HepG2 (cell line): ENCODE results near the gene SKIDA1. TPM values are rescaled to one million over a fixed set of nuclear protein-coding genes. Genes with fewer than 3 reads are reported as not detected.

Source experiments
- ATAC-seq: fragments of 200-7000 bp; cut with Tn5 transposase; 3 replicates; pipeline ENCODE4 v1.9.1; 2020; ENCODE audit warnings: mild to moderate bottlenecking, moderate library complexity
- BruUV-seq: library from RNA; stranded (reverse); fragments of 400-500 nt; replicated peaks from 2 replicates; lab custom pipeline; 2021; lab: Mats Ljungman, UMichigan
- CTCF ChIA-PET: fragments of 300-600 bp; formaldehyde crosslinking; extraction: SDS; loops from one replicate; lab custom pipeline; 2021; ENCODE audit warnings: low total read pairs, inconsistent platforms, low intra/inter-chr PET ratio; lab: Yijun Ruan, JAX
- POLR2A ChIA-PET: fragments of 350-600 bp; sonication (Branson Sonifier 250); formaldehyde crosslinking; loops from one replicate; lab custom pipeline; 2020; ENCODE audit warnings: antibody characterized with exemption, inconsistent platforms; lab: Yijun Ruan, JAX
- DNase-seq: peaks from one replicate; pipeline ENCODE4 v3.0.0-alpha.2; 2015; ENCODE audit warnings: low spot score
- FAIRE-seq: peaks from 3 replicates; lab custom pipeline; 2011; peaks lifted over from hg19 to GRCh38; lab: Jason Lieb, UNC
- H2AFZ ChIP-seq: one replicate; pipeline ENCODE4 v1.6.1; 2011; ENCODE audit warnings: low read length, inconsistent platforms
- H3K27ac ChIP-seq: fragments of 300-600 bp; 3 replicates; pipeline ENCODE4 v1.8.0; 2011; ENCODE audit warnings: mixed run types, mild to moderate bottlenecking, mixed read lengths, low read length, inconsistent platforms; ENCODE audit not compliant: insufficient read depth; ENCODE audit errors: extremely low read length
- H3K27me3 ChIP-seq, 2 experiments: fragments of 200-600 bp in 1 of 2; 2 replicates in 1 of 2; 3 replicates in 1 of 2; pipeline versions ENCODE4 v1.6.0 to v1.8.0; 2011; ENCODE audit warnings: low read length in 2 of 2, mild to moderate bottlenecking in 2 of 2, moderate library complexity in 2 of 2, inconsistent platforms in 1 of 2; ENCODE audit not compliant: insufficient read depth in 2 of 2, control insufficient read depth in 1 of 2
- H3K36me3 ChIP-seq, 2 experiments: fragments of 200-600 bp in 1 of 2; replicated peaks in 1 of 2; 2 replicates in 1 of 2; 3 replicates in 1 of 2; pipeline versions ENCODE4 v1.5.1 to v1.8.0; 2011; ENCODE audit warnings: low read length in 2 of 2, inconsistent platforms in 1 of 2; ENCODE audit not compliant: insufficient read depth in 2 of 2, control insufficient read depth in 1 of 2
- H3K4me1 ChIP-seq: 2 replicates; pipeline ENCODE4 v1.5.1; 2012; ENCODE audit warnings: low read length, inconsistent platforms; ENCODE audit not compliant: insufficient read depth
- H3K4me2 ChIP-seq: 2 replicates; pipeline ENCODE4 v1.6.0; 2011; ENCODE audit warnings: low read depth, low read length, inconsistent platforms
- H3K4me3 ChIP-seq, 3 experiments: fragments of 200-600 bp in 1 of 3; sonication (generic), shearing (Covaris generic) in 1 of 3; replicated peaks in 1 of 3; 2 replicates each; pipeline ENCODE4 v1.5.1; 2011 to 2016; ENCODE audit warnings: low read length in 3 of 3, inconsistent platforms in 2 of 3, low read depth in 2 of 3, mild to moderate bottlenecking in 2 of 3, control low read depth in 1 of 3, mixed read lengths in 1 of 3; ENCODE audit not compliant: insufficient read depth in 1 of 3
- H3K79me2 ChIP-seq: one replicate; pipeline ENCODE4 v1.6.1; 2011; ENCODE audit warnings: low read length, inconsistent platforms; ENCODE audit not compliant: insufficient read depth
- H3K9ac ChIP-seq: 2 replicates; pipeline ENCODE4 v1.6.0; 2011; ENCODE audit warnings: mild to moderate bottlenecking, low read depth, low read length, inconsistent platforms; ENCODE audit not compliant: insufficient read depth
- H3K9me3 ChIP-seq: 2 replicates; pipeline ENCODE4 v1.5.1; 2012; ENCODE audit warnings: mild to moderate bottlenecking, low read length
- H4K20me1 ChIP-seq: 2 replicates; pipeline ENCODE4 v1.6.0; 2011; ENCODE audit warnings: inconsistent platforms, mild to moderate bottlenecking, low read length, moderate library complexity; ENCODE audit not compliant: insufficient read depth
- ARNT2 ChIP-seq: sonication (generic); formaldehyde crosslinking; IDR thresholded peaks from 2 replicates; pipeline ENCODE4 v1.8.0; 2022; ENCODE audit warnings: mild to moderate bottlenecking, low read depth, missing genetic modification reagents, moderate library complexity
- CENPBD1 ChIP-seq: sonication (generic); formaldehyde crosslinking; IDR thresholded peaks from 2 replicates; pipeline ENCODE4 v1.8.0; 2022; ENCODE audit warnings: missing genetic modification reagents, low read depth, mild to moderate bottlenecking, borderline replicate concordance
- CREB3 ChIP-seq: sonication (generic); formaldehyde crosslinking; IDR thresholded peaks from 2 replicates; pipeline ENCODE4 v1.5.0; 2020; ENCODE audit warnings: missing genetic modification reagents
- E2F5 ChIP-seq: sonication (generic); formaldehyde crosslinking; conservative IDR thresholded peaks from 2 replicates; pipeline ENCODE4 v1.4.0; 2020; ENCODE audit warnings: missing genetic modification reagents
- ELF3 ChIP-seq: IDR thresholded peaks from 2 replicates; pipeline ENCODE4 v1.6.1; 2016; ENCODE audit warnings: missing genetic modification reagents, missing compliant biosample characterization
- FOXA1 ChIP-seq, 2 experiments: fragments of 450-650 bp in 1 of 2; sonication (generic) in 1 of 2; formaldehyde crosslinking in 1 of 2; IDR thresholded peaks; 2 replicates each; pipeline versions ENCODE4 v1.4.0 to v1.6.1; 2016 to 2020; ENCODE audit warnings: missing genetic modification reagents in 1 of 2
- GLMP ChIP-seq: sonication (generic); formaldehyde crosslinking; IDR thresholded peaks from 2 replicates; pipeline ENCODE4 v1.9.0; 2021; ENCODE audit warnings: missing genetic modification reagents, mild to moderate bottlenecking, borderline replicate concordance
- HDAC1 ChIP-seq: sonication (generic); formaldehyde crosslinking; IDR thresholded peaks from 2 replicates; pipeline ENCODE4 v1.5.1; 2020; ENCODE audit warnings: mild to moderate bottlenecking, missing genetic modification reagents
- KDM5A ChIP-seq: fragments of 200-600 bp; sonication (generic); IDR thresholded peaks from 2 replicates; pipeline ENCODE4 v1.7.0; 2018; ENCODE audit warnings: antibody characterized with exemption, mild to moderate bottlenecking, low read length, borderline replicate concordance
- KLF12 ChIP-seq: sonication (generic); formaldehyde crosslinking; IDR thresholded peaks from 2 replicates; pipeline ENCODE4 v1.4.0; 2020; ENCODE audit warnings: missing genetic modification reagents, borderline replicate concordance
- PLSCR1 ChIP-seq: sonication (generic); formaldehyde crosslinking; IDR thresholded peaks from 2 replicates; pipeline ENCODE4 v1.5.0; 2020; ENCODE audit warnings: missing genetic modification reagents, mild to moderate bottlenecking, borderline replicate concordance
- REXO4 ChIP-seq: sonication (generic); formaldehyde crosslinking; IDR thresholded peaks from 2 replicates; pipeline ENCODE4 v1.8.0; 2022; ENCODE audit warnings: missing genetic modification reagents, mild to moderate bottlenecking, borderline replicate concordance
- SATB2 ChIP-seq: sonication (generic); formaldehyde crosslinking; IDR thresholded peaks from 2 replicates; pipeline ENCODE4 v1.5.0; 2020; ENCODE audit warnings: missing genetic modification reagents
- TFE3 ChIP-seq: IDR thresholded peaks from 2 replicates; pipeline ENCODE4 v1.6.1; 2016
- ZFP36L1 ChIP-seq: sonication (generic); formaldehyde crosslinking; IDR thresholded peaks from 2 replicates; pipeline ENCODE4 v1.8.0; 2022; ENCODE audit warnings: mild to moderate bottlenecking, missing genetic modification reagents, moderate library complexity
- ZFP62 ChIP-seq: sonication (generic); formaldehyde crosslinking; IDR thresholded peaks from 2 replicates; pipeline ENCODE4 v1.4.0; 2020; ENCODE audit warnings: missing genetic modification reagents
- ZFX ChIP-seq: sonication (generic); formaldehyde crosslinking; IDR thresholded peaks from 2 replicates; pipeline ENCODE4 v1.4.0; 2020; ENCODE audit warnings: mild to moderate bottlenecking, low read depth, missing genetic modification reagents, moderate library complexity
- ZNF232 ChIP-seq: sonication (generic); formaldehyde crosslinking; IDR thresholded peaks from 2 replicates; pipeline ENCODE4 v1.4.0; 2020; ENCODE audit warnings: missing genetic modification reagents, borderline replicate concordance
- WGBS: methylation state at CpG from one replicate; pipeline ENCODE4 v1.1.6; 2017; ENCODE audit warnings: low lambda C conversion rate; 5-methylcytosine and 5-hydroxymethylcytosine counted together
- in situ Hi-C: cut with HindIII; loops from 2 replicates; pipeline ENCODE4 v1.10.0; 2017; ENCODE audit warnings: low pct_unique_long_range_greater_than_20kb; ENCODE audit not compliant: extremely low pct_ligation_motif_present
- intact Hi-C: fragments of 100-400 bp; cut with micrococcal nuclease; formaldehyde crosslinking; loops from one replicate; pipeline ENCODE4 v1.10.0; 2022; ENCODE audit not compliant: unreplicated experiment
- polyA plus RNA-seq, 8 experiments: library from polyadenylated mRNA; depleted of rRNA in 3 of 8; stranded (reverse) in 7 of 8; unstranded in 1 of 8; fragments of >200 nt; fragmentation: Illumina TruSeq in 4 of 8; extraction: Trizol in 4 of 8; gene quantifications; 2 replicates each; pipeline versions ENCODE4 v1.2.1 to v1.2.3, GENCODE V29; 2011 to 2016; ENCODE audit warnings: low read depth in 4 of 8, missing spikeins in 1 of 8, mixed read lengths in 1 of 8; ENCODE audit not compliant: insufficient read depth in 1 of 8
- total RNA-seq, 5 experiments: library from RNA; depleted of rRNA; stranded (reverse); fragments of >200 nt; fragmentation: Illumina TruSeq; extraction: Trizol; gene quantifications; 2 replicates each; pipeline ENCODE4 v1.2.3, GENCODE V29; 2016; ENCODE audit warnings: low read depth in 1 of 5

The SKIDA1 gene
- total and polyA plus RNA-seq, 2 of the 13 experiments (the other 11 are each of a cell fraction or from before 2014, with no cell fraction given) = 0.73 to 1.5 TPM

- 55% methylated on average over 3 of the region's 3 CpGs for WGBS
- DNase-seq = peak; percentile 54
- TF ChIP-seq E2F5 (CRISPR knock-in tag) = no peak
- no peak for TF ChIP-seq SATB2 (CRISPR knock-in tag)
- TF ChIP-seq ZFP36L1 (CRISPR knock-in tag) = 0 out of 2 replicates have a peak, but pooled peaks have one; percentile 33
- TF ChIP-seq ZFX (CRISPR knock-in tag) = peak; percentile 93
- TF ChIP-seq ELF3 (CRISPR knock-in tag) = 0 out of 2 replicates have a peak, but pooled peaks have one; percentile 10
- TF ChIP-seq ZNF232 (CRISPR knock-in tag) = 0 out of 2 replicates have a peak, but pooled peaks have one; percentile 58
- TF ChIP-seq TFE3 (CRISPR knock-in tag) = 0 out of 2 replicates have a peak, but pooled peaks have one; percentile 25
- TF ChIP-seq REXO4 = no peak
- TF ChIP-seq ZFP62 = no peak
- TF ChIP-seq FOXA1 (IDR thresholded peaks at IDR 0.05) = no peak
- TF ChIP-seq FOXA1 (CRISPR knock-in tag; IDR thresholded peaks at IDR 0.05) = peak; percentile 29; the same call in 1 of the 2 replicates
- no peak for TF ChIP-seq GLMP (CRISPR knock-in tag)
- no peak for TF ChIP-seq ARNT2 (CRISPR knock-in tag)
- TF ChIP-seq KLF12 (CRISPR knock-in tag) = peak; percentile 65; the same call in 1 of the 2 replicates
- TF ChIP-seq KDM5A = peak; percentile 23; the same call in 1 of the 2 replicates
- TF ChIP-seq CREB3 (CRISPR knock-in tag) = 0 out of 2 replicates have a peak, but pooled peaks have one; percentile 63
- no peak for TF ChIP-seq CENPBD1
- peak; percentile 40; the same call in 1 of the 2 replicates for TF ChIP-seq HDAC1 (CRISPR knock-in tag)
- TF ChIP-seq PLSCR1 (CRISPR knock-in tag) = no peak
Measured at GRCh38 chr10:21523557-21524008, 1.9 kb downstream of the SKIDA1 start.

More at GRCh38 chr10:21523557-21524008, 1.9 kb downstream of the SKIDA1 start:
- no peaks in the 10 kb centered on the region for H3K9me3 ChIP-seq
- POLR2A ChIA-PET = interaction anchor here (5.0 kb wide), 1 partner anchor 26 kb away, joined by 294 read pairs; no protein-coding TSS in a partner anchor
- in situ Hi-C loops (loop anchor here (25.0 kb wide), 1 partner anchor 789 kb away; the partner anchor contains the start of genes BMI1 and COMMD3), intact Hi-C loops (loop anchor here (2.0 kb wide), 1 partner anchor 27 kb away; no protein-coding TSS in a partner anchor)
- H3K4me3 ChIP-seq = peak overlapping the region in 1 of 3 experiments; percentile 77; a peak in 2 of 6 replicates
- H3K27me3 ChIP-seq = no peaks in the 10 kb centered on the region
- peak overlapping the region; percentile 48 for H2AFZ ChIP-seq
- no peaks in the 10 kb centered on the region for H4K20me1 ChIP-seq
- H3K4me2 ChIP-seq = peak overlapping the region; percentile 95
- no peak for ATAC-seq
- CTCF ChIA-PET = no interaction called here
- H3K27ac ChIP-seq = peak overlapping the region; percentile 95
- peak overlapping the region; percentile 92; the same call in 1 of the 2 replicates for H3K9ac ChIP-seq
- H3K4me1 ChIP-seq = peaks cover 43% of the 10 kb centered on the region
- FAIRE-seq = no peak
- no peaks in the 10 kb centered on the region for H3K36me3 ChIP-seq
- no TSS peak for BruUV-seq
- peaks cover 15% of the 10 kb centered on the region for H3K79me2 ChIP-seq
